Posterior cingulate gyrus (tissue), 11 donors: Measurements from ENCODE around the gene GABRB3.
"Not testable (repeated sequence)": the region's sequence is repeated elsewhere in the genome, so short reads cannot be mapped to it uniquely, and the experiment has no call there.

Experiments
- DNase-seq, 10 donors: peaks; one replicate each; pipeline versions ENCODE4 v3.0.0 to v3.0.0-alpha.2; 2020 to 2021; ENCODE audit warnings: mixed read lengths in 3 of 10
- intact Hi-C: fragments of 100-400 bp; cut with DNase I; formaldehyde crosslinking; loops from one replicate; pipeline ENCODE4 v1.15.1; 2023

GABRB3 gene

GRCh38 chr15:26738996-26739395 is 33.9 kb downstream of the GABRB3 start:
- intact Hi-C loops: no loop called here

GRCh38 chr15:26736502-26737248 is 36.2 kb downstream of the GABRB3 start:
- DNase-seq: no peak
- intact Hi-C loops: no loop called here

More at GRCh38 chr15:26738996-26739395, 33.9 kb downstream of the GABRB3 start:
- DNase-seq: no peak

DNA sequence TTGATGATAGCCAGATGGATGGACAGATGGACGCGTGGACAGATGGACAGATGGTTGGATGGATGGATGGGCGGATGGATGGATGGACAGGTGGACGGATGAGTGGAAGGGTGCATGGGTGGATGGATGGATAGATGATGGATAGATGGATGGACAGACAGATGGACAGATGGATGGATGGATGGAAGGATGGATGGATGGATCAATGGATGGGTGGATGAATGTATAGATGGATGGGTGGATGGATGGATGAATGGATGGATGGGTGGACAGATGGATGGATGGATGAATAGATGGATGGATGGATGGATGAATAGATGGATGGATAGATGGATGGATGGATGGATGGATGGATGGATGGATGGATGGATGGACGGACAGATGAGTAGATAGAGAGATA is 40.9 kb downstream of the GABRB3 start:
- DNase-seq: no peak
- intact Hi-C loops: no loop called here

DNA sequence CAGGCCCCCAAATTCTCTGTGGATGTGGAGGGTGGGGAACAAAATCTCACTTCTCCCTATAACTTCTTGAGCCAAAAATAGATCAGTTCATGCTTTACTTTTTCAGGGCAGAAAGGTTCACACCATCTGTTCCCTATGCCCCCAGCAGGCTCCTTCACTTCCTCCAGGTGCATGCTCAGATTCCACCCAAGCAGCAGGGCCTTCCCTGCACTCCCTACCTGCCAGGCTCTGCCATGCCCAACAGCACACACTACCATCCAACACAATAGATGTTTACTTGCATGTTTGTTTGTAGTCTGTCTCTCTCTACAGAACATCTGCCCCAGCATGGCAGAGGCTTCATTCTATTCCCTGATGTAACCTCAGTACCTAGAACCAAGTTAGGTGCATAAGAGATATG is 43.3 kb downstream of the GABRB3 start:
- DNase-seq: no peak
- intact Hi-C loops: no loop called here

DNA sequence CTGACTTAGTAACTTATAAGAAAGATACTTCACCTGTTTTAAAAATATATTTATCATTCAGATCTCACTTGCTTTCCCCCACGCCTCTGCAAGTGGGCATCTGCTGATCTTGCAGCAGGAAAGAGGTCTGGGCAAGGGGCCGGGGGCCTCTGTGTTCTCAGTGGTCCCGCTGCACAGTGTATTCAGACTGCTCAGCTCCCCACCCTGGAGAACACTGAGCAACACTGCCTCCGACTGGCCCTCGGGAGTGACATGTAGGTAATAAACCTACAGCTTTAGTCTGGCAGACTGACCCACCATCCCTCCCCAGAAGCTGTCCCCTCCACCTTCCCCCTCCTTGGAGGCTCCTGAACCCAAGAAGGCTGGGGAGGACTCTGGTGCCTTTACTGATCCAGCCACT is 43.8 kb downstream of the GABRB3 start:
- intact Hi-C loops: no loop called here
- peak in 1 of 10 donors; percentile 80 for DNase-seq

- DNase-seq: no peak
- intact Hi-C loops: no loop called here
Measured at GRCh38 chr15:26724381-26725150, 48.3 kb downstream of the GABRB3 start.

DNA sequence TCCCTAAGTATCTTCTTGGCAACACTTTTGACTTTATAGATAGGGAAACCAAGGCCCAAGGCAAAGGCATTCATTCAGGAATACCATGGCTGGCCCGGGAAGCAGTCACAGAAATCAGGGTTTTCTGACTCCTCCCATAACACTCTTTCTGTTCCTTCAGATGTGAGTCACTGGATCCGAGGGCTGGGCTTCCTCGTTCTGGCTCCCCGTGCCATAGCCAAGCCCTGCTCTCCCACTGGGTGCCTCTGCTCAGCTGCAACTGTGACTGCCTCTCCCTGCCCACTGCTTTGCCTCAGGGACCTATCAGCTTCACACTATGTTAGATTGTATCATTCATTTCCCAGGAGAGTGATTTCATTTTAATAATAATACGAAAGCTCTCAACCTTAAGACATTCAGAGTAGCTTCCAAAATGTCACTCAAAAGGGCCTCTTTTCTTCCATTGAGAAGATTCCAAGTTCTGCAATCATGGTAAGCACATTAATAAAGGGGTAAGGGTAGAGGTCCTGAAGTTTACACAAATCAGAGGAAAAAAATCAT is 50.2 kb downstream of the GABRB3 start:
- intact Hi-C loops: no loop called here
- DNase-seq: peak in 3 of 10 donors; percentile 53 to 91 (median 82)

DNA sequence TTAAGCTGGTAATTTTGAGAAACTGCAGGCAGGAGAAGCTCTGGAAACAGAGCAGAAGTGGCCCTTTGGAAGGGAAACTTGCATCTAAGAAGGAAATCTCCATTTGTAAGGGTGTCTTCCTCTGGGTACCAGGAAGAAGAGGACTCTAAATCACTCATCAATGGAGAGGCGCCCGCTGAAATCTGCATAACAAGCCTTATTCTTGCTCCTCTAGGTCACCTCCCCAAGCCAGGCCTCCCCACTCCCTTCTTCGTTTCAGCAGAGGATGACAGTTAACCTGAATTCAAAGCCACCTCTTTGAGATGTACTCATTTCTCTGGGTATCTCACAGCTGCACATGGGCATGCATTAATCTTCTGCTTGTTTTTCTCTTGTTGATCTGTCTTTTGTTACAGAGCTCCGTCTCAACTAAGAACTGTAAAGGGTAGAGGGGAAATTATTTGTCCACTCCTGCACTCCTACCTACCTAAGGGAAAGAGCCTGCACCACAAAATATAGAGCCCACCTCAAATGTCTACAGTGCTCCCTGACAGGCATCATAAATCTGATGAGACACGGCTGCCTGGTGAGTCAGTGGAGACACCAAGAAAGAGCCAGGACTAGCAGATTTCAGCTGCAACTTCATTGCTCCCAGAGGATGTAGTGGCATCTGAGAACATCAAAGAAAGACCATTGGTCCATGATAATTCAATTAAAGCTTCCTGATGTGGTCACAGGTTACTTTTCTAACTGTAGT is 51.5 kb downstream of the GABRB3 start:
- no peak for DNase-seq
- intact Hi-C loops: no loop called here

DNA sequence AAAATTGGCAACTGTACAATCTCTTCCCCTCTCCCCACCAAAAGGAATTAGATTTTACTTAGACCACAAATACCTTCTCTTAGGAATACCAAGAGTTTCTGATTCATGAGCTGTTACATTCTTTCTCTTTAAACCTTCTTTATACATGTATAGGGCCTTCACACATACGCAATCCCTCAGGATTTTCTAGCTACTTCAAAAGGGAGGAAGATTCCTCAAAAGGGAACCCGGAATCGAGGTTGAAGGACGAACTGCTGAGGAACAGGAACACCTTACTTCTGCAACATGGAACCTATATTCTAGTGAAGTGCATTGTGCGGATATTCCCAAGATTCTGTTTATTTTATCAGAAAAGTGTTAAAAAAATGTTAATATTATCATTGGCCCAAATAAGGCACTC is 52.3 kb downstream of the GABRB3 start:
- intact Hi-C loops: no loop called here
- no peak for DNase-seq

DNA sequence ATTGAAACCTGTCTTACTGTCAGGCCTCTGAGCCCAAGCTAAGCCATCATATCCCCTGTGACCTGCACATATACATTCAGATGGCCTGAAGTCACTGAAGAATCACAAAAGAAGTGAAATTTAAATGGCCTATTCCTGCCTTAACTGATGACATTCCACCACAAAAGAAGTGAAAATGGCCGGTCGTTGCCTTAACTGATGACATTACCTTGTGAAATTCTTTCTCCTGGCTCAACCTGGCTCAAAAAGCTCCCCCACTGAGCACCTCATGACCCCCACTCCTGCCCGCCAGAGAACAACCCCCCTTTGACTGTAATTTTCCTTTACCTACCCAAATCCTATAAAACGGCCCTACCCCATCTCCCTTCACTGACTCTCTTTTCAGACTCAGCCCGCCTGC is 53.0 kb downstream of the GABRB3 start:
- intact Hi-C loops, DNase-seq: not testable (repeated sequence)

DNA sequence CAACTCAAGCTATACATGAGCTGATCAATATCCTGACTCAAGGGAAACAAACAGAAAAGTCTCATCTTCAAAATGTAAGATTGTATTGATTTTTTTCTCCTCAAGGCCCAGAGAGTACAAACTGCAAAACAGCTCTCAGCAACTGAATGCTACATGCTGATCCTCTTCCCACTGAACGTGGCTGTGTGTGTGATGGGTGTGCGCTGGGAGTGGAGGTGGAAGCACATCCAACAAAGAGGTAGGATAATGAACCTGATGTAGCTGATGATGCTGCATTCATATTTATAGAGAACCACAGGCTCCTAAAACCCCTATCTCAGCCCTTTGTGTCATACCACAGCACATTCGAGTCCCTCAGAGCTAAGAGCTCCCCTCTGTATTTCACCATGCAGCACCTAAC is 56.8 kb downstream of the GABRB3 start:
- no peak for DNase-seq
- intact Hi-C loops: no loop called here

GRCh38 chr15:26713498-26713897 is 59.4 kb downstream of the GABRB3 start:
- DNase-seq: peak in 7 of 10 donors; percentile 35 to 92 (median 69)
- intact Hi-C loops: no loop called here

DNA sequence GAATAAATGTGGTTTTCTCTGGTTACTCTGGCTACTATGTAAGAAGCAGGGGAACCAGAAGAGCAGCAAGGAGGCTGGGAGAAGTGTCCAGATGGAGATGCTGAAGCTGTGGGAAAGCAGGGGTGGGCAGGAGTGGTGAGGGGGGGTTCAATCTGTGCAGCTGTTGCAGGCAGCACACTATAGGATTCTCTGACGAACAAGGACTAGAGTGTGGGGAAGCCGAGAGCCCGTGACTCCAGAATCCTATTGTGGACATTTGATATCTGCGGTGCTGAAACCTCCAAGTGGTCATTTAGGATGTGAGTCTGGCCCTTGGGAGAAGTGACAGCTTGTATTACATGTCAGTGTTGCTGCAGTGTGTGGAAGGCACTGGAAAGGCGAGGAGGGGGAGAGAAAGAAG is 60.5 kb downstream of the GABRB3 start:
- peak in 2 of 10 donors; percentile 77 to 85 for DNase-seq
- intact Hi-C loops: no loop called here

DNA sequence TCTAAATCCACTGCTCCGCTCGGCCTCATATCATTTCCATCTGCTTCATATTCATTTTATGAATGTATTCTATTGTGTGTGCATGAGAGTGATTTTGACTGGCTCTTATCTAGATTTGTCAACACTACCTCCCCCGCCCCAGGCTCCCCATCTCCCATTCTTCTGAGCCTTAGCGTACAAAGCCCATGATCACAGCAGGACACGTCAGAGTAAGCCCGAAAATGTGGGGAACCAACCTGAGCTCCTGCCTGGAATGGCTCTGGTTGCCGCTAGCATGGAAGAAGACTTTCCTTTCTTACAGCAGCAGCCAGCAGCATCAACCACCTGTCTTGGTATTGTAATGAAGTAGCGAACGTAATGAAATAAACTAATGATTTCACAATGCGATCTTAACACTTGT is 61.4 kb downstream of the GABRB3 start:
- DNase-seq: peak in 2 of 10 donors; percentile 28 to 85
- intact Hi-C loops: no loop called here

GRCh38 chr15:26702381-26702780 is 70.5 kb downstream of the GABRB3 start:
- no peak for DNase-seq
- intact Hi-C loops: no loop called here

- intact Hi-C loops: no loop called here
- no peak for DNase-seq
Measured at GRCh38 chr15:26698555-26698954, 74.3 kb downstream of the GABRB3 start.

- intact Hi-C loops: no loop called here
- DNase-seq: peak in 1 of 10 donors; percentile 85
Measured at GRCh38 chr15:26697913-26698312, 75.0 kb downstream of the GABRB3 start.

GRCh38 chr15:26691249-26691648 is 81.6 kb downstream of the GABRB3 start:
- intact Hi-C loops: no loop called here
- no peak for DNase-seq

- intact Hi-C loops: no loop called here
- no peak for DNase-seq
Measured at GRCh38 chr15:26690778-26691177, 82.1 kb downstream of the GABRB3 start.

DNA sequence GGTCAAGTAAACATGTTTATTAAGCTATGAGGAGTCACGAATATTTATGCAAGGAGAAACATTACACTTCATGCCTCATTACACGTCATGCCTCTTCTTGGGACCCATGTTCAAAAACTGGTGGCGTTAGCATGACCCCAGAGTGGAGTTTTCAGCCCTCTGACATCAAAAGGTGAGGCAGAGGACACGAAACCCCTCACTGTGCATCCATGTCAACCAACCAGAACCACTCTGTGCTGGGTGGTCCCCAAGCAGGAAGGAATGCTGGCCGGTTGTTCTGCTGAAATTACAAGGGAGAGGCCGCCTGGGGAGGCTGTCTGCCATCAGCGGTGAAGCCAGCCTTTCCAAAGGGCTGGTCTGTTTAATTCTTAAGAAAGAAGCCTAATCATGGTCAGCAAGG is 83.4 kb downstream of the GABRB3 start:
- DNase-seq: no peak
- intact Hi-C loops: no loop called here
